ENCODE data around the gene SCUBE1.

GRCh38 chr22:43191831-43192230 lies 151.3 kb downstream of the SCUBE1 start:
- TF ChIP-seq, protein P1, sequence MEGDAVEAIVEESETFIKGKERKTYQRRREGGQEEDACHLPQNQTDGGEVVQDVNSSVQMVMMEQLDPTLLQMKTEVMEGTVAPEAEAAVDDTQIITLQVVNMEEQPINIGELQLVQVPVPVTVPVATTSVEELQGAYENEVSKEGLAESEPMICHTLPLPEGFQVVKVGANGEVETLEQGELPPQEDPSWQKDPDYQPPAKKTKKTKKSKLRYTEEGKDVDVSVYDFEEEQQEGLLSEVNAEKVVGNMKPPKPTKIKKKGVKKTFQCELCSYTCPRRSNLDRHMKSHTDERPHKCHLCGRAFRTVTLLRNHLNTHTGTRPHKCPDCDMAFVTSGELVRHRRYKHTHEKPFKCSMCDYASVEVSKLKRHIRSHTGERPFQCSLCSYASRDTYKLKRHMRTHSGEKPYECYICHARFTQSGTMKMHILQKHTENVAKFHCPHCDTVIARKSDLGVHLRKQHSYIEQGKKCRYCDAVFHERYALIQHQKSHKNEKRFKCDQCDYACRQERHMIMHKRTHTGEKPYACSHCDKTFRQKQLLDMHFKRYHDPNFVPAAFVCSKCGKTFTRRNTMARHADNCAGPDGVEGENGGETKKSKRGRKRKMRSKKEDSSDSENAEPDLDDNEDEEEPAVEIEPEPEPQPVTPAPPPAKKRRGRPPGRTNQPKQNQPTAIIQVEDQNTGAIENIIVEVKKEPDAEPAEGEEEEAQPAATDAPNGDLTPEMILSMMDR (IDR thresholded peaks at IDR 0.05) = no peak
- no peak for TF ChIP-seq MAX (IDR thresholded peaks at IDR 0.05; ENCODE audit: low read depth)
- TF ChIP-seq POLR2AphosphoS5 (IDR thresholded peaks at IDR 0.05; ENCODE audit: low read depth, low read length) = no peak
- TF ChIP-seq CHD2 (IDR thresholded peaks at IDR 0.05; ENCODE audit: low read length, partially characterized antibody) = no peak
- TF ChIP-seq TAF1 (IDR thresholded peaks at IDR 0.05; ENCODE audit: borderline replicate concordance, low read depth, low read length) = no peak
- no peak for TF ChIP-seq SIN3A (IDR thresholded peaks at IDR 0.05; ENCODE audit: borderline replicate concordance, low read depth, low read length)
- TF ChIP-seq RFX5 (IDR thresholded peaks at IDR 0.05; ENCODE audit: low read length) = no peak
- TF ChIP-seq REST (IDR thresholded peaks at IDR 0.05; ENCODE audit: low read depth, low read length) = no peak
- TF ChIP-seq JUND (IDR thresholded peaks at IDR 0.05) = no peak
- TF ChIP-seq, protein P2, sequence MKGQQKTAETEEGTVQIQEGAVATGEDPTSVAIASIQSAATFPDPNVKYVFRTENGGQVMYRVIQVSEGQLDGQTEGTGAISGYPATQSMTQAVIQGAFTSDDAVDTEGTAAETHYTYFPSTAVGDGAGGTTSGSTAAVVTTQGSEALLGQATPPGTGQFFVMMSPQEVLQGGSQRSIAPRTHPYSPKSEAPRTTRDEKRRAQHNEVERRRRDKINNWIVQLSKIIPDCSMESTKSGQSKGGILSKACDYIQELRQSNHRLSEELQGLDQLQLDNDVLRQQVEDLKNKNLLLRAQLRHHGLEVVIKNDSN (IDR thresholded peaks at IDR 0.05; ENCODE audit: borderline replicate concordance, low read depth) = no peak

All from SK-N-SH (cell line).